GM06990 (cell line): ENCODE data around the gene FHIT.

Experiments used
- DNase-seq: peaks from one replicate; pipeline ENCODE4 v3.0.0-alpha.2; 2011; ENCODE audit not compliant: insufficient read length; ENCODE audit errors: extremely low read depth
- H3K27me3 ChIP-seq: replicated peaks from 2 replicates; pipeline ENCODE4 v1.6.0; 2011; ENCODE audit warnings: low read length; ENCODE audit not compliant: control insufficient read depth, insufficient read depth
- H3K36me3 ChIP-seq: 2 replicates; pipeline ENCODE4 v1.5.1; 2011; ENCODE audit warnings: low read length; ENCODE audit not compliant: control insufficient read depth, insufficient read depth
- H3K4me3 ChIP-seq: replicated peaks from 2 replicates; pipeline ENCODE4 v1.5.1; 2011; ENCODE audit warnings: low read depth, mild to moderate bottlenecking, control low read depth, low read length
- TF ChIP-seq, protein P1 (sequence below): IDR thresholded peaks from 2 replicates; pipeline ENCODE4 v1.5.1; 2011; ENCODE audit warnings: low read length, control low read depth, mild to moderate bottlenecking, inconsistent platforms; ENCODE audit not compliant: insufficient read depth, poor library complexity, severe bottlenecking

FHIT gene

DNA sequence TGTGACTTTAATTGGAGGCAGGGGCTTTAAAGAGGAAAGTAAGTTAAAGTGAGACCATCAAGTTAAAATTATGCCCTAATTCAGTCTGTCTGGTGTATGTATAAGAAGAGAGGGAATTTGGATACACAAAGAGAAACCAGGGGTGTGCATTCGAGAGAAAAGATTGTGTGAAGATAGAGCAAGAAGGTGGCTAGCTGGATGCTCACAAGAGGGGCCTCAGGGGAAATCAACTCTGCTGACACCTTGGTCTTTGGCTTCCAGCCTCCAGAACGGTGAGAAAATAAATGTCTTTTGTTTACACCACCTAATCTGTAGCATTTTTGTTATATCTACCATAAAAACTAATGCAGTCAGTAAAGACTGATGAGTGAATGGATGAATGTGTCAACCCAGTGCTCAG, 1294.1 kb downstream of the FHIT start:
- TF ChIP-seq, protein P1, sequence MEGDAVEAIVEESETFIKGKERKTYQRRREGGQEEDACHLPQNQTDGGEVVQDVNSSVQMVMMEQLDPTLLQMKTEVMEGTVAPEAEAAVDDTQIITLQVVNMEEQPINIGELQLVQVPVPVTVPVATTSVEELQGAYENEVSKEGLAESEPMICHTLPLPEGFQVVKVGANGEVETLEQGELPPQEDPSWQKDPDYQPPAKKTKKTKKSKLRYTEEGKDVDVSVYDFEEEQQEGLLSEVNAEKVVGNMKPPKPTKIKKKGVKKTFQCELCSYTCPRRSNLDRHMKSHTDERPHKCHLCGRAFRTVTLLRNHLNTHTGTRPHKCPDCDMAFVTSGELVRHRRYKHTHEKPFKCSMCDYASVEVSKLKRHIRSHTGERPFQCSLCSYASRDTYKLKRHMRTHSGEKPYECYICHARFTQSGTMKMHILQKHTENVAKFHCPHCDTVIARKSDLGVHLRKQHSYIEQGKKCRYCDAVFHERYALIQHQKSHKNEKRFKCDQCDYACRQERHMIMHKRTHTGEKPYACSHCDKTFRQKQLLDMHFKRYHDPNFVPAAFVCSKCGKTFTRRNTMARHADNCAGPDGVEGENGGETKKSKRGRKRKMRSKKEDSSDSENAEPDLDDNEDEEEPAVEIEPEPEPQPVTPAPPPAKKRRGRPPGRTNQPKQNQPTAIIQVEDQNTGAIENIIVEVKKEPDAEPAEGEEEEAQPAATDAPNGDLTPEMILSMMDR = no peak
- no peaks in the 10 kb centered on the region; the same call in 1 of the 2 replicates for H3K27me3 ChIP-seq
- H3K36me3 ChIP-seq = no peaks in the 10 kb centered on the region
- no peak overlapping the region for H3K4me3 ChIP-seq
- no peak for DNase-seq

DNA sequence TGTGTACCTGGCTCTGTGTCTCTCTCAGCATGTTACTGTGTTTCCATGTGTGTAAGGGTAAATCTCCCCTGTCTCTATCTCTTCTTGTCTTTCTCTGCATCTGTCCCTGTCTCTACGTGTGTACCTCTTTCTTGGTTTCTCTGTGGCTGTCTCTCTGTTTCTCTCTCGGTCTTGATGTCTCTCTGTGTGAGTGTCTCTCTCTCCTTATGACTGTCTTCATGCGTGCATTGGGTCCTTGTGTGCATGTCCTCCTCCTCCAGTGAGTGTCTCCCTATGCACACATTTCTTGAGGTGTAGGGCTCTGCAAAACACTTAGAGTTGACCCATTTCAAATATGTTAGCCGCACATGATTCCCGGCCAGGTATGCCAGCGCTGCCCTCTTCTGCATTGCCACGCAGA, 1298.1 kb downstream of the FHIT start:
- H3K4me3 ChIP-seq = no peak overlapping the region
- no peaks in the 10 kb centered on the region for H3K36me3 ChIP-seq
- H3K27me3 ChIP-seq = no peaks in the 10 kb centered on the region; the same call in 1 of the 2 replicates
- no peak for DNase-seq
- TF ChIP-seq, protein P1 = no peak

DNA sequence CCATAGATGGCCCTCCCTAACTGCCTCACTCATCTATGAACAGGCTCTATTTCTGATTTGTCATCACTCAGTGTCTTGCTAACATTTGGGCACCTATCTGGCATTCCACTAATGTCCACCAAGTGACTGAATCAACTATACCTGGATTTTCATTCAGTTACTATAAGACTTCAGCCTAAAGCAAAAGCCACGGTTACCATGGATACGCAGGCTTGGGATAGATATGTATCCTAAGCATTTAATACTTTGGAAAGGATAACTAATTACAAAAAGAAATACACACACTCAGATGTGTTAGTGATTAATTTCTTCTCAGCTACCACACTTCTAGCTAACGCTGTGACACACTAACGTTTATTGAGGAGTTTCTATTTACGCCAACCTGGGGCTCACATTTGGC, 1301.9 kb downstream of the FHIT start:
- H3K36me3 ChIP-seq = no peaks in the 10 kb centered on the region
- no peak overlapping the region for H3K4me3 ChIP-seq
- H3K27me3 ChIP-seq = no peaks in the 10 kb centered on the region; the same call in 1 of the 2 replicates
- TF ChIP-seq, protein P1 = no peak
- DNase-seq = no peak

DNA sequence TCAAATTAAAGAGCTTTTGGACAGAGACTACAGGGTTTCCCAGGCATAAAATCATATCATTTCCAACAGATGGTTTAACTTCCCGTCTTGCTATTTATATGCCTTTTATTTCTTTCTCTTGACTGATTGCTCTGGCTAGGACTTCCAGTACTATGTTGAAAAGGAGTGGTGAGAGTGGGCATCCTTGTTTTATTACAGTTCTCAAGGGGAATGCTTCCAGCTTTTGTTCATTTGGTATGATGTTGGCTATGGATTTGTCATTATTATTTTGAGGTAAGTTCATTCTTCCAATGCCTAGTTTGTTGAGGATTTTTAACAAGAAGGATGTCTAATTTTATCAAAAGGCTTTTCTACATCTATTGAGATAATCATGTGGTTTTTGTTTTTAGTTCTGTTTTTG, 1304.9 kb downstream of the FHIT start:
- no peaks in the 10 kb centered on the region for H3K36me3 ChIP-seq
- DNase-seq = no peak
- TF ChIP-seq, protein P1 = no peak
- H3K4me3 ChIP-seq = no peak overlapping the region
- H3K27me3 ChIP-seq = no peaks in the 10 kb centered on the region

DNA sequence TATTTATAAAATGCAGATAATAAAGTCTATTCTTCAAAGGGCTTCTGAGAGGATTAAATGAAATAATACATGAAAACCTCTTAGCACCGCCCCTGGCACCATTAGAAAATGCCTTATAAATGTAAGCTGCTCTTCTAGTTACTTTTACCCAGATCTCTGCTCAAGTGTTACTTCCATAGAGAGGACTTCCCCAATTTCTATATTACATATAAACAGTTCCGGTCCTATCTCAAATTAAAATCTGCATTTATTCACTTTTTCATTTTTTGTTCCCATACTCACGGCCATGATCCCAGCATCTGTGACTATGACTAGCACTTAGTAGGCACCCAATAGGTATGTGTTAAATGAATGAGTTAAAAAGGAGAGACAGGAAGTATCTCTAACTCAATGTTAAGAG, 1310.5 kb downstream of the FHIT start:
- no peak for DNase-seq
- Histone ChIP-seq H3K4me3 (no peak overlapping the region), H3K36me3 (no peaks in the 10 kb centered on the region), H3K27me3 (no peaks in the 10 kb centered on the region)
- TF ChIP-seq, protein P1 = no peak

DNA sequence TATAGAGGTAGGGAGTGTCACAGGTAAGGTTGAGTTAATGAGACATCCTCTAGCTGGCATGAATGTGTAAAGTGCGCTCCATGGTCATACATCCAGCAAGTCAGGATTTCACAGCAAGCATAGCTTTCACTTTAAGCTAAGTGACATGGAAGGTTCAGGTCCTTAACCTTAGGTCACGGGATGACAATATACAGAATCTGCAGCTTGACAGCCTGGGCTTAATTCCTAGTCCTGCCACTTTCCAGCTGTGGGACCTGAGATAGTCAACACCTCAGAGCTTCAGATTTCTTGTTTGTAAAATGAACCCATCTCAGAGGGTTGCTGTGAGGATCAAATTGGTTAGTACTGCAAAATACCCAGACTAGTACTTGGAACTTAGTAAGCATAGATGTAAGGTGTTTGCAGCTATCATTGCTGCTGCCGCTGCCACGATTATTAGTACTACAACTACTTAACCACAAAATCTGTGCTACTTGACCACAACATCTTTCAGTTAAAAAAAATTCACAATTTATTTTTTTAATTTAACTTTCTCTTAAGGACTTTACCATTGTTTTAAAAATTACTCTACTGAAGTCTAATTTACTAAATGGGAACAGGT, 1311.3 kb downstream of the FHIT start:
- H3K4me3 ChIP-seq = no peak overlapping the region
- H3K36me3 ChIP-seq = no peaks in the 10 kb centered on the region
- no peaks in the 10 kb centered on the region for H3K27me3 ChIP-seq
- TF ChIP-seq, protein P1 = no peak
- DNase-seq = no peak
